Stimulated activated naive CD8-positive, alpha-beta T cell treated with anti-CD3 and anti-CD28 coated beads, Interleukin-15, amount 100 ng/mL, for 72 hours (primary cell): Measurements from ENCODE around the gene PRC1.

ENCODE experiments used
- ATAC-seq: fragments of 150-1000 bp; cut with Tn5 transposase; 2 replicates; pipeline ENCODE4 v1.10.0; 2021; ENCODE audit warnings: mild to moderate bottlenecking, moderate library complexity
- DNase-seq, 2 donors: peaks; one replicate each; pipeline ENCODE4 v3.0.0; 2021 to 2022
- H3K27ac Mint-ChIP-seq, 2 donors: one replicate each; pipeline ENCODE4 v1.8.0; 2022; ENCODE audit warnings: mild to moderate bottlenecking in 2 of 2, mixed read lengths in 2 of 2, moderate library complexity in 2 of 2
- H3K27me3 Mint-ChIP-seq: one replicate; pipeline ENCODE4 v1.8.0; 2022; ENCODE audit warnings: mixed read lengths
- H3K4me1 Mint-ChIP-seq: one replicate; pipeline ENCODE4 v1.8.0; 2022; ENCODE audit warnings: mild to moderate bottlenecking, mixed read lengths
- H3K4me3 Mint-ChIP-seq, 2 donors: one replicate each; pipeline ENCODE4 v1.8.0; 2022; ENCODE audit warnings: mild to moderate bottlenecking in 2 of 2, mixed read lengths in 2 of 2, moderate library complexity in 1 of 2
- H3K9me3 Mint-ChIP-seq, 2 donors: one replicate each; pipeline ENCODE4 v1.8.0; 2022; ENCODE audit warnings: mixed read lengths in 2 of 2

The PRC1 gene

GRCh38 chr15:90952901-90953677 is 41.2 kb downstream of the PRC1 start:
- Mint-ChIP-seq H3K27ac (no peak overlapping the region), H3K9me3 (no peaks in the 10 kb centered on the region), H3K4me3 (no peak overlapping the region), H3K4me1 (peaks cover 20% of the 10 kb centered on the region), H3K27me3 (no peaks in the 10 kb centered on the region)
- no peak for DNase-seq
- no peak for ATAC-seq

DNA sequence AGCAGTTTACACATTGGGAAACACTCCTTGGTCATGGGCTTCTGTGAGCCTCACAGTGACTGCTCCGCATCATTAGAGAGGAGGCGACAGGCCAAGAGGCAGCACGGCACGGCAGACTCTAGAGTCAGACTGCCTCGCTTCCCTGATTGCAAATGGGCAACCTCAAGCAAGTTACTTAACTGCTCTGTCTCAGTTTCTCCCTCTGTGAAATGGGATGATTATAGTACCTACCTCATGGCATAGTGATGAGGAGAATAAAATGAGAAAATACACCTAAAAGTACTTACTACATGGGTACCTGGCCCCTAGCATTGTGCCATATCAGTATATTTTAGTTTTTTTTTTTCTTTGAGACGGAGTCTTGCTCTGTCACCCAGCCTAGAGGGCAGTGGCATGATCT is 43.7 kb downstream of the PRC1 start:
- no peaks in the 10 kb centered on the region for H3K27me3 Mint-ChIP-seq
- peaks cover 14% of the 10 kb centered on the region for H3K4me1 Mint-ChIP-seq
- H3K4me3 Mint-ChIP-seq: no peak overlapping the region
- no peaks in the 10 kb centered on the region for H3K9me3 Mint-ChIP-seq
- ATAC-seq (no peak), DNase-seq (no peak)
- H3K27ac Mint-ChIP-seq: no peak overlapping the region

DNA sequence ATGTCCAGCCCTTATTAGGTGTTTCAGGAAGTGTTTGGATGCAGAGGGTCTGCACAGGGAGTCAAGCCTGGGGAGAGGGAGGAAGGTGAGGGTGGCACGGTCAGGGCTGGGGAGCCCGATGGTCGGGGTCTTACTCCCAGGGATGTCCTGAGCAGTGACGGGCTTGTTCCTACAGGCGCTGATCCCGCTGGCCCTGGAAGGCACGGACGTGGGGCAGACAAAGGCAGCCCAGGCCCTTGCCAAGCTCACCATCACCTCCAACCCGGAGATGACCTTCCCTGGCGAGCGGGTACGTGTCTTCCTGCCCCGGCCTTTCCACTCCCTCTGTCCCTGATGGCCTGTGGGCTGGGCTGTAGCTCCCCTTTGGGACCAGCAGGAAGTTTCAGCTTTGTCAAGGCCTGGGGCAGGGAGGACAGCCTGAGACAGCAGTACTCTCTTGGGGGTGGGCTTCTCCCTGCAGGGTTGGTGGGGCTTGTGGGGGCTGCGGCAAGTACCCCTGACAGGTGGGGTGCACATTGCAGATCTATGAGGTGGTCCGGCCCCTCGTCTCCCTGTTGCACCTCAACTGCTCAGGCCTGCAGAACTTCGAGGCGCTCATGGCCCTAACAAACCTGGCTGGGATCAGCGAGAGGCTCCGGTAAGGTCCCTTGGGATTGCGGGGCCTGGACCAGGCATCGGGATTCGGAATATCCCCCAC is 44.2 kb downstream of the PRC1 start:
- H3K4me3 Mint-ChIP-seq: no peak overlapping the region
- H3K27me3 Mint-ChIP-seq: no peaks in the 10 kb centered on the region
- H3K4me1 Mint-ChIP-seq: peaks cover 14% of the 10 kb centered on the region
- no peaks in the 10 kb centered on the region for H3K9me3 Mint-ChIP-seq
- H3K27ac Mint-ChIP-seq: no peak overlapping the region
- ATAC-seq (no peak), DNase-seq (no peak)

DNA sequence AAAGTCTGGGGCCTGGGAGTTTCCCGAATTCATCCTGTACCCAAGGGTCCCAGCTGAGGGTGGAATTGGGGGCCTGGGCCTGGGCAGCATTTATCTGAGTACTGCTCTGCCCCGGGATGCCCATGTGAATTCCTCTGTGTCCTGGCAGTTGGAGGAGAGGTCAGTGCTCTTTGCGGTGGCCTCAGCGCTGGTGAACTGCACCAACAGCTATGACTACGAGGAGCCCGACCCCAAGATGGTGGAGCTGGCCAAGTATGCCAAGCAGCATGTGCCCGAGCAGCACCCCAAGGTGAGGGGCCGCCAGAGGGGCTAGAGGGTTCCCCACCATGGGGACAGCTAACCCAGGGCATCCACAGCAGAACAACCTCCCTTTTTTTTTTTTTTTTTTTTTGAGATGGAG is 45.8 kb downstream of the PRC1 start:
- Mint-ChIP-seq H3K27ac (no peak overlapping the region), H3K9me3 (no peaks in the 10 kb centered on the region), H3K4me3 (no peak overlapping the region), H3K4me1 (peaks cover under 1% of the 10 kb centered on the region), H3K27me3 (no peaks in the 10 kb centered on the region)
- ATAC-seq (no peak), DNase-seq (no peak)

GRCh38 chr15:90947577-90948357 is 46.6 kb downstream of the PRC1 start:
- Mint-ChIP-seq H3K9me3 (no peaks in the 10 kb centered on the region), H3K4me1 (no peaks in the 10 kb centered on the region), H3K27me3 (no peaks in the 10 kb centered on the region), H3K4me3 (no peak overlapping the region), H3K27ac (no peak overlapping the region)
- no peak for ATAC-seq
- DNase-seq: no peak

DNA sequence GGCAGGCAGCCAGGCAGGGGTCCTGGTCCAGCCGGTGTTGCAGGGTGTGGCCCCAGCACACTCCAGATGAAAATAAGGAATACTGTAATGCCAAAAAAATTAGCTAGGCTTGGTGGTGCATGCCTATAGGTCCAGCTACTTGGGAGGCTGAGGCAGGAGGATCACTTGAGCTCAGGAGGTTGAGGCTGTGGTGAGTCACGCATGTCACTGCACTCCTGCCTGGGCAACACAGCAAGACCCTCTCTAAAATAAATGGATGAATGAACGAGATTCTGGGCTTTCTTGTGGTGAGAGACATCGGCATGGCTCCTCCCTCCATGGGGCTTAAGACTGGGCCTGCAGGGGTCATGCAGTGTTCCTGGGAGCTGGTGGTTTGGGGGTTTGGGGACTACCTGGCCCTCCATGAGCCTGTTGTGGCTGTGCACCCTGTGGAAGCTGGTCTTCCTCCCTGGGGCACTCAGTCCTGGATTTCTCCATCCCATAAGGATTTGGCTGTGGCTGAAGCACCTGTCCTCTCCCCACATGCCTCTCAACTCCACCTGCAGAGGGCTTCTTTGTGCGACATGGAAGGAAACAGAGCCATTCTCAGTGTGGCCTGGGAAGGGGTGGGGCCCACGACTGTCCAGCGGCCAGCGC is 47.3 kb downstream of the PRC1 start:
- Mint-ChIP-seq H3K27ac (no peak overlapping the region), H3K9me3 (no peaks in the 10 kb centered on the region), H3K27me3 (no peaks in the 10 kb centered on the region), H3K4me1 (no peaks in the 10 kb centered on the region), H3K4me3 (no peak overlapping the region)
- DNase-seq: no peak
- ATAC-seq: no peak

- ATAC-seq: no peak
- no peak for DNase-seq
- Mint-ChIP-seq H3K4me3 (no peak overlapping the region), H3K27ac (no peak overlapping the region), H3K4me1 (no peaks in the 10 kb centered on the region), H3K27me3 (no peaks in the 10 kb centered on the region), H3K9me3 (no peaks in the 10 kb centered on the region)
Measured at GRCh38 chr15:90946538-90946937, 47.8 kb downstream of the PRC1 start.

DNA sequence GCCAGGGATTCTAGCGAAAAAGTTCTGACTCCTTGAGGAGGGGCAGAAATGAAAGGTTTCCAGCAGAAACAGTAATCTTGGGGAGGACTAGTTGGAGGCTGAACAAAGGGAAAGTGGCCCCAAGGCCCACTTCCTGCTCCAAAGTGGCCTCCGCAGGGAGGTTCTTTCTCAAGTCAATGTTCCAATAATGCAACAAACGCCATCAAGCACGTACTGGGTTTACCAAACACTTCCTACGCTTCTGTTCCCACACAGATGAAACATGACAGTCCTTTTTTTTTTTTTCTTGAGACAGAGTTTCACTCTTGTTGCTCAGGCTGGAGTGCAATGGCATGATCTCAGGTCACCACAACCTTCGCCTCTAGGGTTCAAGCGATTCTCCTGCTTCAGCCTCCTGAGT is 49.2 kb downstream of the PRC1 start:
- Mint-ChIP-seq H3K27ac (peak overlapping the region in 1 of 2 donors; percentile 42), H3K4me3 (no peak overlapping the region), H3K9me3 (no peaks in the 10 kb centered on the region), H3K4me1 (no peaks in the 10 kb centered on the region), H3K27me3 (no peaks in the 10 kb centered on the region)
- no peak for DNase-seq
- ATAC-seq: no peak

- no peaks in the 10 kb centered on the region for H3K4me1 Mint-ChIP-seq
- H3K9me3 Mint-ChIP-seq: no peaks in the 10 kb centered on the region
- no peaks in the 10 kb centered on the region for H3K27me3 Mint-ChIP-seq
- H3K4me3 Mint-ChIP-seq: no peak overlapping the region
- DNase-seq (no peak), ATAC-seq (no peak)
- peak overlapping the region in 1 of 2 donors; percentile 48 for H3K27ac Mint-ChIP-seq
Measured at GRCh38 chr15:90942354-90943120, 51.8 kb downstream of the PRC1 start.

DNA sequence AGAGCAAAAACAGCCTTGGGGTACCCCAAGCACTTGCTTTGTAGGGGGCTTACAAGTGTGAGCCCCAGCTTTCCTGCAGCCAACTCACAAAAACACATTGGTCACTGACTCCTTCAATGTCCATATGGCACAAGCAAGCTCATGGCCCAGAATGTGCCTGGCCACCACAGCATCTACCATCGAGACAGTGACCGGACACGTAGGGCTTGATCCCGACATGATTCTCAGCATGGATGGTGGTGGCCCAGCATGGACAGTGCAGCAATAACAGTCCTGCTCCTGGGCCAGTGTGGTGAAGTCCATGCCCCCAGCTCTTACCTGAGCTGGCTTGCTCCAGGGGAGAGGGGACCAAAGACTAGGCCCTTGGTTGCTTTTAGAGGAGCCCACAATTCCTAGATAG is 53.3 kb downstream of the PRC1 start:
- no peak overlapping the region for H3K4me3 Mint-ChIP-seq
- H3K27me3 Mint-ChIP-seq: no peaks in the 10 kb centered on the region
- H3K27ac Mint-ChIP-seq: no peak overlapping the region
- DNase-seq: no peak
- H3K9me3 Mint-ChIP-seq: no peaks in the 10 kb centered on the region
- peaks cover 11% of the 10 kb centered on the region for H3K4me1 Mint-ChIP-seq
- no peak for ATAC-seq

DNA sequence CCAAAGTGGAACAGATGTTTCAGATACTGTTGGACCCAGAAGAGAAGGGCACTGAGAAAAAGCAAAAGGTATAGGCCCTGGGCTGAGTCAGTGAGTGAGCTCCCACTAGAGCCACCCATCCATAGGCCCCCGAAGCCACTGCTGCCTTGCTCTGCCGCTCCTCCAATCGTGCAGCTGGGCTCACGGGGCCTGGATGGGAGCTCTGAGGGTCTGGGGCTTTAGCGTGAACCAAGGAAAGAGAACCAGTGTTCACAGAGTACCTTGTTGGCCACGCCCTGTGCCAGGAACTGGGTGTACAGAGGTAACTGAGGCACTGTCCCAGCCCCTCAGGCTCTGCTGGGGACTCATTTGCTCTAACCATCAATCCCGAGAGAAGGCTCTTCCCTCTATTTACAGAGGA is 54.6 kb downstream of the PRC1 start:
- Mint-ChIP-seq H3K4me1 (peaks cover 20% of the 10 kb centered on the region), H3K9me3 (no peaks in the 10 kb centered on the region), H3K4me3 (no peak overlapping the region), H3K27me3 (no peaks in the 10 kb centered on the region), H3K27ac (no peak overlapping the region)
- ATAC-seq: no peak
- DNase-seq: no peak

GRCh38 chr15:90938261-90938660 is 56.1 kb downstream of the PRC1 start:
- DNase-seq (no peak), ATAC-seq (no peak)
- H3K4me1 Mint-ChIP-seq: peaks cover 35% of the 10 kb centered on the region
- no peak overlapping the region for H3K4me3 Mint-ChIP-seq
- no peaks in the 10 kb centered on the region for H3K27me3 Mint-ChIP-seq
- H3K9me3 Mint-ChIP-seq: no peaks in the 10 kb centered on the region
- no peak overlapping the region for H3K27ac Mint-ChIP-seq

- peak overlapping the region in 1 of 2 donors; percentile 25 for H3K27ac Mint-ChIP-seq
- no peaks in the 10 kb centered on the region for H3K27me3 Mint-ChIP-seq
Measured at GRCh38 chr15:90936823-90937222, 57.5 kb downstream of the PRC1 start.

GRCh38 chr15:90934949-90935751 is 59.2 kb downstream of the PRC1 start, which contains the start of gene UNC45A:
Gene UNC45A (plus strand): TSS chr15:90935285. CDS start chr15:90935325, 40 bp downstream.
- Mint-ChIP-seq H3K4me1 (peaks cover 62% of the 10 kb centered on the region), H3K27ac (peak within 1 kb of the TSS; percentile 82 to 96)

More at GRCh38 chr15:90936823-90937222, 57.5 kb downstream of the PRC1 start:
- no peaks in the 10 kb centered on the region for H3K9me3 Mint-ChIP-seq
- peaks cover 47% of the 10 kb centered on the region for H3K4me1 Mint-ChIP-seq
- no peak for ATAC-seq
- H3K4me3 Mint-ChIP-seq: peak overlapping the region; percentile 91
- DNase-seq: no peak

More at GRCh38 chr15:90934949-90935751, 59.2 kb downstream of the PRC1 start, which contains the start of gene UNC45A:
- Mint-ChIP-seq H3K27me3 (no peaks in the 10 kb centered on the region), H3K4me3 (peak within 1 kb of the TSS; percentile 91), H3K9me3 (no peaks in the 10 kb centered on the region)
- peak; percentile 79 for ATAC-seq
- DNase-seq: peak; percentile 95 to 97
